ENCODE measurements around the gene FBXW11.
A peak's percentile ranks its signal among the peaks of the same experiment; 100 is the strongest.
"Not testable (repeated sequence)": the region's sequence is repeated elsewhere in the genome, so short reads cannot be mapped to it uniquely, and the experiment has no call there.

The FBXW11 gene

DNA sequence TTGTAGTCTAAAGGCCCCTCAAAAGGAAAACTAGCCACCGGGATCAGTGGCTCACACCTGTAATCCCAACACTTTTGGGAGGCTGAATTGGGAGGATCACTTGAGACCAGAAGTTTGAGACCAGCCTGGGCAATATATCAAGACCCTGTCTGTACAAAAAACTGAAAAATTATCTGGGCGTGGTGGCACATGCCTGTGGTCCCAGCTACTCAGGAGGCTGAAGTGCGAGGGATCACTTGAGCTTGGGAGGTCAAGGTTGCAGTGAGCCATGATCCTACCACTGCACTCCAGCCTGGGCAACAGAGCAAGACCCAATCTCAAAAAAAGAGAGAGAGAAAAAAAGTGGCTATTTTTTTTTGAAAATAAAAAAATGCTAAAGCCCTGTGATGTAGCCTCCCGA lies 55.2 kb downstream of the FBXW11 start:
- no peak for DNase-seq

DNA sequence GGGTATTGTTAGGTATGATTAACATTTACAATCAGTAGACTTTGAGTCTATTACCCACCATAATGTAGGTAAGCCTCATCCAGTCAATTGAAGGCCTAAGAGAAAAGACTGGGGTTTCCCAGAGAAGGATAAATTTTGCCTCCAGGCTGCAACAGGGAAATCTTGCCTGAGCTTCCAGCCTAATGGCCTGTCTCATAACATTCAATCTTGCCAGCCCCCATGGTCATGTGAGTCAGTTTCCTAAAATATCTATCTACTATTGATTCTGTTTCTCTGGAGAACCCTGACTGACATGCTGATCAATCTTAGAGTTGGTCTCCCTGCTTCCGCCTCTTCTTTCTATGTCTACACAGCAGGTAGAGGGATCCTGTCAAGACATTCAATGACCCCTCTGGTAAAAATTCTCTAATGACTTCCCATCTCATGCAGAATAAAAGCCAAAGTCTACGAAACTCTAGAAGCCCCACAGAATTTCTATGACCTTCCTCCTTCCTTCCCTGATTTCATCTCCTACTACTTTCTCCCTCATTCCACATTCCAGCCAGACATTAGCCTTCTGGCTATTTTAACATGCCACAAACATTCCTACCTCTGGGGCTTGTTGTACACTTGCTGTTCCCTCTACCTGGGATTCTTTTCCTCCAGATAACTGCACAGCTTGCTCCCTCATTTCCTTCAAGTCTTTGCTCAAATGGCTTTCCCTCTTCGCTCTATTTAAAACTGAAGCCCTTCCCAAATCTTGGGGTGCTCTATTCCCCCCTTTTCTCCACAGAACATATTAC lies 60.2 kb downstream of the FBXW11 start:
- peak; percentile 71 for DNase-seq

DNA sequence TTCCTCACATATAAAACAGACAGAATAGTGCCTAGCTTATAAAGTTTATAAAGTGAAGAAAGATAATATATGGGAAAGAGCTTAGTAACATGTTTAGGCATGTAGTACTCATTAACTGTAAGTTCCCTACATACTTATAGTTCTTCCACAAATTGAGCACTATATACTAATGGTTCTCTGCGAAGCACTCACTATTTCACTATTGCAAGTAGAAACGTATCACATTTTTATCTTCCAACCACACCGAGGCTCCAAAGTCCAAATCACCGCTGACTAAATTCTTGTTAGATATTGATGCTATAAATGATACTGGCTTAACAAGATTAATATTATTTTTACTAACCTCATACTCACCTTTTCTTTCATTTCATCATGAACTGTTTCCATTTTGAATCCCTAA lies 61.0 kb downstream of the FBXW11 start:
- no peak for DNase-seq

DNA sequence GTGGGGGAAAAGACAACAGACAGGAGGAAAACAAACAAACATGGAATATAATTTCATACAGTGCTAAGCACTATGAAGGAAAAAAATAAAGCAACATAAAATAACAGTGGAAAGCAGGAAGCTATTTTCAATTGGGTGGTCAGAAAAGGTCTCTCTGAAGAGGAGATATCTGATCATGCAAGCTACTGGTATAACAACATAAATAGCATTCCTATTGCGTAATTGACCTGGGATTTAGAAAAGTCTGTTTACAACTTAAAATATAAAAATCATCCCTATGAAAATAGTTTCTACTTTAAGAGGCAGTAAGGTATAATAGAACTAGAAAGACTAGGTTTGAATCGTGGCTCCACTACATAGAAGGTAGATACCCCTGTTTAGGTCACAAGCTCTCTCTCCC lies 61.4 kb downstream of the FBXW11 start:
- no peak for DNase-seq

DNA sequence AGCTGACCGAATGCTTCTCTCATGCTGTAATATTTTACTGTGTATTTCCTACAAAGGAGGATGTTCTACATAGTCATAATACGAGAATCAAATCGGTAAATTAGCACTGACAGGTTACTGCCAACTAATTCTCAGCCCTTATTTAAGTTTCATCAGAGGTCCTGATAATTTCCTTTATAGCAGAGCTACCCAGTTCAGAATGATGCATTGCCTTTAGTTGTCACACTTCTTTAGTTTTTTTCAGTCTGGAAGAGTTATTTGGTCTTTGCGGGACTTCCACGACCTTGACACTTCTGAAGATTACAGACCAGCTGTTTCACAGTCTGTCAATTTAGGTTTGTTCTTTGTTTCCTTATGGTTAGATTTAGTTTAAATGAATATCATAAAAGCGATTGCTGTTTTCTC lies 64.3 kb downstream of the FBXW11 start:
- DNase-seq = not testable (repeated sequence)

DNA sequence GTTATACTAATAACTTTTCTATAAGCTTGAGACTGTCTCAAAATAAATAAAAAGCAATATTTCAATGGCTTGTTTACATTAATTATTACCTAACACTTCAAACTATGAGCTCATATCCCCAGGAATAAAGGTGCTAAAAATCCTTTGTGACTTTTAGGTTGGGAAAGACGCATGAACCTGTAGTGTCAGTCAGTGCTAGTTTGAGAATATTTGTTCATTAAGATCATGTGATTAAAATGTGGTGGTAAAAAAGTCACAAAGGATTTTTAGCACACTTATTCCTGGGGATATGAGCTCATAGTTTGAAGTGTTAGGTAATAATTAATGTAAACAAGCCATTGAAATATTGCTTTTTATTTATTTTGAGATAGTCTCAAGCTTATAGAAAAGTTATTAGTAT lies 64.8 kb downstream of the FBXW11 start:
- DNase-seq = not testable (repeated sequence)

DNA sequence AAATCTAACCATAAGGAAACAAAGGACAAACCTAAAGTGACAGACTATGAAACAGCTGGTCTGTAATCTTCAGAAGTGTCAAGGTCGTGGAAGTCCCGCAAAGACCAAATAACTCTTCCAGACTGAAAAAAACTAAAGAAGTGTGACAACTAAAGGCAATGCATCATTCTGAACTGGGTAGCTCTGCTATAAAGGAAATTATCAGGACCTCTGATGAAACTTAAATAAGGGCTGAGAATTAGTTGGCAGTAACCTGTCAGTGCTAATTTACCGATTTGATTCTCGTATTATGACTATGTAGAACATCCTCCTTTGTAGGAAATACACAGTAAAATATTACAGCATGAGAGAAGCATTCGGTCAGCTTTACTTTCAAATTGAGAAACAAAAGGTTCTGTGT lies 65.2 kb downstream of the FBXW11 start:
- DNase-seq = not testable (repeated sequence)

DNA sequence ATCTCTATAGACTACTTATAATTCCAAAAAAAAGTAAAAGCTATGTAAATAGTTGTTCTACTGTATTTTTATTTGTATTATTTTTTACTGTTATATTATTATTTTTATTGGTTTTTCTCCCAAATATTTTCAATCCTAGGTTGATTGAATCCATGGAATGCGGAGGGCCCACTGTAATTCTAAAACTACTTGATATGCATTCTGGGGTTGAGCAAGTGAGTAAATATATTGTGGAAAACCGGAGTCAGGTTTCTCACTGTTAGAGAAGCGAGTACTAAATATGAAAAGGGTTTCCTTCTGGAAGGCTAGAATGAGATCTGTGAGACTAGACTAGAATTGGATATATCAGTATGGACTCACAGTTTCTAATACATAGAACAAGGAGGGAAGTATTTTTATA lies 66.5 kb downstream of the FBXW11 start:
- no peak for DNase-seq

DNA sequence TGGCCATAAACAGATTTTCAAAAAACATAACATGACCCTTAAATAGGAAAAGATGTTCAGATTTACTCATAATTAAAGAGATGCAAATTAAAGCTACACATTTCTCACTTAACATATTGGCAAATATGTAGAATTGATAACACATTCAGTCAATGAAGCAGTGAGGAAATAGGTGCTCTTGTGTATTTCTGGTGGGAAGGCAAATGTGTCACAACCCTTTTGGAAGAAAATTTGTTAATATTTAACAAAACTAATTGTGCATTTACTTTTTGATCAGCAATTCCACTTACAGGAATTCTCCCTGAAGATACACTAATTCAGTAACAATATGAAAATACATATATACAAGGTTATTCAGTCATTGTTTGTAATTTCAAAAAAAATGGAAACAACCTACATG lies 68.1 kb downstream of the FBXW11 start:
- DNase-seq = no peak

DNA sequence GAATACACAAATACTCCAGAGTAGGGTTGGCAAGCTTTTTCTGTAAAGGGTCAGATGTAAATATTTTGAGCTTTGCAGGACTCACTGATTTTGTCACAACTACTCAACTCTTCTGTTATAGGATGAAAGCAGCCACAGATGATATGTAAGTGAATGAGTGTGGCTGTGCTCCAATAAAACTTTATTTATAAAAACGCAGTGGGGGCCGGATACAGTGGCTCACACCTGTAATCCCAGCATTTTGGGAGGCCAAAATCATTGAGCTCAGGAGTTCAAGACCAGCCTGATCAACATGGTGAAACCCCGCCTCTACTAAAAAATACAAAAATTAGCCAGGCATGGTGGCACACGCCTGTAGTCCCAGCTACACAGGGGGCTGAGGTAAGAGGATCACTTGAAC lies 69.1 kb downstream of the FBXW11 start:
- no peak for DNase-seq

DNA sequence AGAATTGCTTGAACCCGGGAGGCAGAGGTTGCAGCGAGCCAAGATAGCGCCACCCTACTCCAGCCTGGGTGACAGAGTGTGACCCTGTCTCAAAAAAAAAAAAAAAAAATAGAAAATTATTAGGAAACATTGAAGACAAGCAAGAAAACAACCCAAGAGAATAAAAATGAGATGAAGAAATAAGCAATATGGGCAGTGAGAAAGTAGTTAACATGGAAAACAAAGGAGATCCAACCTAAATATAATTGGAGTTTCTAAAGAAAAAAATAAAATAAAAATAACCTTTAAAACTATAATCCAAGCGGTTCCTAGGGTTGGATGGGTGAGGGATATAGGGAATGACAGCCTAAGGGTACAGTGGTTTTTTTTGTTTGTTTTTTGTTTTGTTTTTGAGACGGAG lies 71.9 kb downstream of the FBXW11 start:
- DNase-seq = no peak

DNA sequence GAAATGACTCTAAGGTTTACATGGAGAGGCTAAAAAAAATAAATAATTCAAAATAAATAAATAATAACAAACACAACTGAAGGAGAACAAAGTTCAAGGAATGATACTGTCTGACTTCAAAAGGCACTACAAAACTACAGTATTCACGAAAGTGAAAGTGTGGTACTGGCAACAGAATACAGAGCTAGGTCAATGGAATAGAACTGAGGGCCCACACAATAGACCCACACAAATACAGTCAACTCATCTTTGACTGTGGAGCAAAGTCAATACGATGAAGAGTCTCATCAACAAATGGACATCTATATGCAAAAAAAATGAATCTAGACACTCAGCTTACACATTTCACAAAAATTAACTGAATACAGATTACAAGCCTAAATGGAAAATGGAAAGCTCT lies 75.3 kb downstream of the FBXW11 start:
- no peak for DNase-seq

DNA sequence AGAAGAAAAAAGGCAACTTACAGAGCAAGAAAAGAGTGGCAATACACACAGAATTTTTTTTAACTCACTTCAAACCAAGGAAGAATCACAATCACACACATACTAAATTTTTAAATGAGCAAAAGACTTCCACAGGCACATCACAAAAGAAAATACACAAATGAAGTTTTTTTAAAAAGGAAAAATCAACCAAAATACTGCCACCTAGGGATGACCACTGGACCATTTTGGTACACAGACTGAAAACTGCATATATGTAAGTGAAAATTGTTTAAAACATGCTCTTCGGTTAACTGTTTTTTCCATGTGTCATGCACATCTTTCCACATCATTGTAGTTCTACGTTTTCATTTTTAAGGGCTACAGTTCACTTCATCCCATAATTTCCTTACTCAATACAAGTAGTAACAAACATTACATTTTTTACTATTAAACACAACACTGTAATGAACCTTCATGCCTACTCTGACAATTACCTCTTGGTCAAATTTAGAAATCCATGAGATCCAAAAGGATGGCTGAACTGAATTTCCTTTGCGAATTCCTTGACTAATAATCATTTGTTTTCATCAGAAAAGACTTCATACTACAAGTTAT lies 79.0 kb downstream of the FBXW11 start:
- DNase-seq = no peak

DNA sequence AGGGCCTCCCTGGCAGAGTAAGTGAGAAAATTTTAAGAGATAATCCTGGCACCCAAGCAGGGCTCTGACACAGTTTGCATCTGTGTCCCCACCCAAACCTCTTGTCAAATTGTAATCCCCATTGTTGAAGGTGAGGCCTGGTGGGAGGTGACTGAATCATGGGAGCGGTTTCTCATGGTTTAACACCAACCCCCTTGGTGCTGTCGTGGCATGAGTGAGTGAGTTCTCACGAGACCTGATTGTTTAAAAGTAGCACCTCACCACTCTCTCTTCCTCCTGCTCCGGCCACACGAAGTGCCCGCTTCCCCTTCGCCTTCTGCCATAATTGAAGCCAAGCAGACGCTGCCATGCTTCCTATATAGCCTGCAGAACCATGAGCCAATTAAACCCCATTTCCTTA lies 80.1 kb downstream of the FBXW11 start:
- no peak for DNase-seq

DNA sequence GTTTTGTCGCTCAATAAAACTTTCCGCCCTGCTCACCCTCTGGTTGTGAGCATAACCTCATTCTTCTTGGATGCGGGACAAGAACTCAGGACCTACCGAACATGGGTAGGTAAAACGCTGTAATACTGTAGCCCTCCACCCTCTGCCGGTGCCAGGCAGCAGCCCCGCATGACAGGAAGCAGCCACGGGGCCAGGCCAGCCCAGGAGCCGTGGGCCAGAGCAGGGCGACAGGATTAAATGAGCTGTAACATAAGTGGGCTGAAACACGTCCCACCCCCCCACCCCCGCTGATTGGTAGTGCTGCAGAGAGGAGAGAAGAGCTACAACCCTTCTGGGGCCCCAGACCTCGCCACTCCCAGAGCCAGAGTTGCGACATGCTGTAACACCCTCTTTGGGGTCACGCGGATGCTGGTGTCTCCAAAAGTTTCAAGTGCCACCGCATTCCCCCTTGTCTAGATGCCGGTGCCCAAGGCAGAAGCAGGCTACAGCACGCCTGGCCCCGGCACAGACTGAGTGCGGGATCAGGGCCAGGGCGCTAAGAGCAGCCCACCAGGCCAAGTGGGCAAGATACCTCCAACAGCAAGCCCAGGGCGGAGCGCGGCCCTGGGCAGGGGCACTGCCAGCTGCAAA lies 81.8 kb downstream of the FBXW11 start:
- peak; percentile 60 for DNase-seq

DNA sequence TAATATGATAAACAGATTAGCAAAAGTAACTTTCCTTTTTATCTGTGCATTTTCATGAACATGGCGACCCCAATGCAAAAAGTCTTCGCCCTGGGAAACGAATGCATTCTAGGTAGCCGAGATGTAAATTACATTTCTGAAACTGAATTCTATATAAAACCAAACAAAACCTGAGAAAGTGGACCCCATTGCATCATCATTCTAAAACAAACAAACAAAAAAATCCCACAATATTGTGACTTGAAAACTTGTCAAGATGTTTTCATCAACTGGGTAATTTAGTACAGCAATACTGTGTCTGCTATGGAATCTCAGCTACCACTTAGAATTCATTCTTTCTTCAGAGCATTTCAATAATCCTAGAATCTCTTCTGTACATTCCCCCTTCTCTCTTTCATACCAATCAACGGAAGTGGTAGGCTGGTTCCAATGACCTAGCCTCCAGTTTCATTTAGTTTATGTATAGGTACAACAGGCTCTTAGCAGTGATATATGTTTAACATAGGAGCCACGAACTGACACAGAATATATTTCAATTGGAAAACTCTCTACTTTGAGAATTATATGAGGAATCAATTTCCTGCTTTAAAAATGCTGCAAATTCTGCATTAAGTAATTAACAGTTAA lies 85.6 kb downstream of the FBXW11 start:
- no peak for DNase-seq

DNA sequence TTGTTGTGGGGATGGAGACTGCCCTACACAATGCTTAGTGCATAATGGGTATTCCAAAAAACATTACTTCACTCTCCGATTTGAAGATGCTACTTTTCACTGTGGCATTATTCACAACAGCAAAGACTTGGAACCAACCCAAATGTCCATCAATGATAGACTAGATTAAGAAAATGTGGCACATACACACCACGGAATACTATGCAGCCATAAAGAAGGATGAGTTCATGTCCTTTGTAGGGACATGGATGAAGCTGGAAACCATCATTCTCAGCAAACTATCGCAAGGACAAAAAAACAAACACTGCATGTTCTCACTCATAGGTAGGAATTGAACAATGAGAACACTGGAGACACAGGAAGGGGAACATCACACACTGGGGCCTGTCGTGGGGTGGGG lies 90.7 kb downstream of the FBXW11 start:
- DNase-seq = not testable (repeated sequence)

DNA sequence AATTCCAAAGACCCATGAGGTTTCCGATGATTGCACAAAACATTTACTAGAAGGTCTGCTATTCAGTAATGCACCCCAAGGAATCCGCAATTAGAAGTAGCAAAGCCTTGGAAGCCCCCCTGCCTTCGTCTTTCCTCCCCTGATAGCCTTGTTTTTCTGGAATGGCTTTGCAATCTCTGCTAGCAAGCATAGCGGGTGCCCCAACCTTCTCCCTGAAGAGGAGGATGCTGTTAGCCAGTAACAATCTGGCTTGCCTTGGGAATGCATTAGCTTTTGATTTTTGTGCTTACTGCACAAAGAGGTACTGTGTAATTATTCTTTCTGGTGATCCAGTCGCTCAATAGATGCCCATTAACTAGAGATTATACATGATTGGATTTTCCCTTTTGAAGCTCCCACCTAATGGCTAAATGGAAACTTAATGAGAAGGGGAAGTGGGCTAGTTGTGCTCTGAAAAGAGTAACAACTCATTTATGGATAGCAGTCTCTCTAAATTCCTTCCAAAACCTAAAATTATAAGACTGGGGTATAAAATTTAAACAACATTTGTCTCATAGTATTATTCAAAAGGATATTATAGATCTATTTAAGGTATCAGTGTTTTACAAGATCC lies 91.6 kb downstream of the FBXW11 start:
- DNase-seq = no peak

DNA sequence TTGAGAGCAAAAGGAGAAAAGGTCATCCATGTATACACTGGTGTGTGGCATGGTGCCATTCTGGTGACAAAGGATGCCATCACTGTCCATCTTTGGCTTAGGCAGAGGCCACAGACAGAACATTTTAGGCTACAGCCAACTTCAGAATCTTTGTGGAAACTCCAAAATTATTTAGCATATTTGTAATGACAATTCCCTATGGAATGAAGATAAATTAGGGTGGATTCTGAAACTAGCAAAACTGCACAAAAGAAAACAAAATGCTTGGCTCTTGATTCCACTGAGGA lies 92.5 kb downstream of the FBXW11 start:
- DNase-seq = no peak

DNA sequence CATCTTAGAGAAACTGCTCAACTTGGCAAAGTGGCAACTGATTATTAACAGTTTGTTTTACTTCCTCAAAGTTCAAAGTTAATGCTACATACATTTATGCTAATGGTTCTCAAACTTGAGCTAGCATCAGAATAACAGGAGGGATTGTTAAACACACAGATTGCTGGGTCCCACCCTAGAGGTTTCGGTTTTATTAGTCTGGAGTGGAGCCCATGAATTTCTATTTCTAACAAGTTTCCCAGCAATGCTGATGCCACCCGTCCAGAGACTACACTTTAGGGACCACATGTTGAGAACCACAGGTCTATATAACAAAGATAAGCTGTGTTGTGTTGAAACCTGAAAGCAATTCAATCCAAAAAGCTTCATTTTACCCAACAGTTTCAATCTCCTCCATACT lies 95.3 kb downstream of the FBXW11 start:
- DNase-seq = no peak

DNA sequence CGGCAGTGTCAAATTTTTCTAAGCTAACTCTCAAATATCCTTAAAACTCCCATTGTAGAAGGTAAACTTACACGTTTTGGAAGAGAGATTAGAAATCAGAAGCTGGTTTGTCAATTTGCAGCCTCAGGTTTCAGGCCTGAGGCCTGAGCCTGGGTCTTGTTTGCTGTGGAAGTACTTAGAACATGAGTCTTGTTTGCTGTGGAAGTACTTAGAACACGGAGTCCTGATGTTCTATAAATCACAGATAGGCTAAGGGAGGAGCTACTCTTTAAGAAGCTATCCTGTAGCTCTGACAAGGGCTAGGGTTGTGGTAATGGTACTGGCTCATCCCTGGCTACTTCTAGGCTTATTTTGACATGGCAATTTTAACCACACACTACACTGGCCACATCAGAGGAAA lies 97.8 kb downstream of the FBXW11 start:
- DNase-seq = no peak

DNA sequence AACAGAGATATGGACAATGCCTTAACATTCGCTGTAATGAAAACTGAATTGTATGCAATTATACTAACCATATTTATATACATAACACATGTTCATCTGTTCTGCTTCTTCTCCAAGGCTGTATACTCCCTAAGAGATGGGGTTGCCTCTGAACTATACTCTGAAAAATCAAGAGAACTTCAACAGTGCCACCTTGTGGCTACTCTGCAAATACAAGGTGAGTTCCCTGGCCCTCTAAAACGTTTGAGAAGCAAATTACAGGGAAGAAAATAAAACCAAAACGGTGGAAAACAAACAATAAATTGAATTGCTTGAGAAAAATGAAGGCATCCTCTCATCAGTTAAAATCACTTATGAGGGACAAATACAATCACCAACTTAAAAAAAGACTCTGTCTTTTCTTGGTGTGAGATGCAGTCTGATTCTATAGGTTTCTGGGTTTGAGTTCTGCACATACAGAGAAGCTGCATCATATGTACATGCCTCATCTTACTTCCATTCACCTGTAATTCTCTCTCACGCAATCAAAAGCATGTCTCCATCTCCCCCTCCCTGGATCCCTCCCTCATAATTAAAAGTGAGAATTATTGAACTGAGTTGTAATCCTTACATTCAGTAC lies 98.6 kb downstream of the FBXW11 start:
- peak; percentile 66 for DNase-seq

Data from islet precursor cell (in vitro differentiated cells).